ENCODE data around the gene RALB. TPM values are rescaled to one million over a fixed set of nuclear protein-coding genes. Genes with fewer than 3 reads are reported as not detected.

RALB gene
- total and polyA plus RNA-seq, 2 of the 4 experiments (the other 2 are of a cell fraction) = 53.6 to 54.7 TPM

GRCh38 chr2:120253021-120253882 lies 600 bp downstream of the RALB start:
- Histone ChIP-seq H2BK20ac (ENCODE audit: low read depth, low read length) (no peak overlapping the region), H3K9me1 (ENCODE audit: insufficient read depth, low read length) (peaks cover 11% of the 10 kb centered on the region; the same call in 1 of the 2 replicates), H2AK5ac (ENCODE audit: low read depth, low read length) (peak overlapping the region; percentile 67), H3K4ac (ENCODE audit: low read depth, low read length) (peak overlapping the region; percentile 82), H4K8ac (ENCODE audit: low read depth in 2 of 2, low read length in 2 of 2) (peak overlapping the region; percentile 9 to 83; a peak in 3 of 4 replicates), H4K91ac (ENCODE audit: insufficient read depth, low read depth, low read length) (peak overlapping the region; percentile 64), H3K9me3 (ENCODE audit: control insufficient read depth, insufficient read depth, low read length) (no peaks in the 10 kb centered on the region), H3K27ac (ENCODE audit: insufficient read depth, low read length) (peak overlapping the region; percentile 80), H3K36me3 (ENCODE audit: control insufficient read depth, insufficient read depth, low read length) (no peaks in the 10 kb centered on the region), H3K4me1 (ENCODE audit: control insufficient read depth, insufficient read depth, low read length) (peaks cover 5% of the 10 kb centered on the region; the same call in 1 of the 2 replicates), H2AFZ (replicated peaks; ENCODE audit: low read length, poor library complexity) (peak overlapping the region; percentile 86), H4K5ac (ENCODE audit: low read depth, low read length) (peak overlapping the region; percentile 8; the same call in 1 of the 2 replicates), H3K79me1 (ENCODE audit: low read depth in 1 of 2, low read length in 2 of 2) (peaks cover 4 to 48% of the 10 kb centered on the region in 2 experiments), H3K27me3 (ENCODE audit: control insufficient read depth, insufficient read depth, low read length) (peaks cover 9% of the 10 kb centered on the region; the same call in 1 of the 2 replicates), H3K56ac (ENCODE audit: extremely low read depth, insufficient read depth, low read length) (peak overlapping the region; percentile 74), H3K9ac (ENCODE audit: low read depth, low read length) (peak overlapping the region; percentile 91), H2AK9ac (replicated peaks; ENCODE audit: low read depth, low read length, poor library complexity) (peak overlapping the region; percentile 97), H3K4me2 (ENCODE audit: low read depth, low read length) (peak overlapping the region; percentile 93), H3K14ac (replicated peaks; ENCODE audit: low read depth, low read length) (peak overlapping the region; percentile 96), H2BK120ac (ENCODE audit: low read depth, low read length) (peak overlapping the region; percentile 29; the same call in 1 of the 2 replicates), H3K18ac (ENCODE audit: low read depth, low read length) (peak overlapping the region; percentile 36; the same call in 1 of the 2 replicates), H3K23ac (ENCODE audit: low read depth, low read length) (peak overlapping the region; percentile 91), H4K20me1 (ENCODE audit: insufficient read depth, low read length) (peaks cover 39% of the 10 kb centered on the region), H2BK5ac (ENCODE audit: low read depth, low read length, poor library complexity, severe bottlenecking) (peak overlapping the region; percentile 67), H3K4me3 (ENCODE audit: insufficient read depth, low read depth, low read length) (peak overlapping the region; percentile 74), H2BK15ac (ENCODE audit: low read depth, low read length) (no peak overlapping the region)
- ChIA-PET POLR2A (ENCODE audit: unreplicated experiment) (interaction anchor here (0.7 kb wide), 1 partner anchor 34 kb away, joined by 4 read pairs; no protein-coding TSS in a partner anchor), CTCF (no interaction called here)
- intact Hi-C loops (cut with micrococcal nuclease) = loop anchor here (1.0 to 5.0 kb wide), 3 partner anchors 34 to 424 kb away; no protein-coding TSS in a partner anchor
- peak; percentile 78 for DNase-seq
- in situ Hi-C loops (cut with MboI; ENCODE audit: low sequenced_read_pairs) = no loop called here
- dilution Hi-C loops (cut with HindIII; ENCODE audit: low sequenced_read_pairs, unreplicated experiment) = no loop called here
- no TSS peak for BruUV-seq (replicated peaks)
- 0% methylated on average over 13 of the region's 60 CpGs; no CpG with 5 or more reads in 1 of the 2 experiments for WGBS, 2 experiments (ENCODE audit: extremely low coverage in 2 of 2, insufficient read length in 1 of 2)
- TF ChIP-seq FOS (IDR thresholded peaks at IDR 0.05; ENCODE audit: low read depth, low read length) (peak; percentile 68), CTCF (conservative IDR thresholded peaks at IDR 0.05; ENCODE audit: low read depth, low read length) (peak; percentile 58), BHLHE40 (IDR thresholded peaks at IDR 0.05; ENCODE audit: low read depth, low read length) (peak; percentile 2; the same call in 1 of the 2 replicates), SMC3 (IDR thresholded peaks at IDR 0.05; ENCODE audit: low read depth, low read length) (peak; percentile 52), NFE2L2 (IDR thresholded peaks at IDR 0.05; ENCODE audit: low read depth, low read length) (no peak), RAD21 (IDR thresholded peaks at IDR 0.05; ENCODE audit: low read length) (peak; percentile 58), MAZ (IDR thresholded peaks at IDR 0.05; ENCODE audit: borderline replicate concordance, low read depth, low read length) (no peak; the same call in 1 of the 2 replicates), CEBPB (IDR thresholded peaks at IDR 0.05; ENCODE audit: low read depth, low read length) (peak; percentile 42), MAFK (IDR thresholded peaks at IDR 0.05; ENCODE audit: low read depth, low read length) (no peak), CHD1 (IDR thresholded peaks at IDR 0.05; ENCODE audit: low read depth, low read length) (peak; percentile 79), MXI1 (IDR thresholded peaks at IDR 0.05; ENCODE audit: borderline replicate concordance, low read depth, low read length) (peak; percentile 51; the same call in 1 of the 2 replicates)
- peak; percentile 75 for ATAC-seq (ENCODE audit: low read depth)
